ENCODE data around the gene TACC2. TPM values are rescaled to one million over a fixed set of nuclear protein-coding genes. Genes with fewer than 3 reads are reported as not detected.
"Not testable (repeated sequence)": the region's sequence is repeated elsewhere in the genome, so short reads cannot be mapped to it uniquely, and the experiment has no call there.

Gene TACC2
- total RNA-seq, 1 donor from 2014 or later: not detected

- CTCF ChIA-PET: no interaction called here
These were observed 4.5 kb upstream of the TACC2 start for GRCh38 chr10:121984463-121984862.

GRCh38 chr10:121990015-121990677 is 1.2 kb downstream of the TACC2 start:
- no peak for TF ChIP-seq CTCF (IDR thresholded peaks at IDR 0.05)
- no peak overlapping the region for H3K27ac Mint-ChIP-seq
- H3K27me3 Mint-ChIP-seq: peaks cover 30% of the 10 kb centered on the region
- ATAC-seq (ENCODE audit: low read depth) (no peak), DNase-seq (no peak)
- no peak overlapping the region for H3K4me3 Mint-ChIP-seq
- intact Hi-C loops (cut with micrococcal nuclease): no loop called here
- H3K9me3 Mint-ChIP-seq: peaks cover 7% of the 10 kb centered on the region
- H3K4me1 Mint-ChIP-seq: no peaks in the 10 kb centered on the region
- peaks cover 1% of the 10 kb centered on the region for H3K36me3 Mint-ChIP-seq (ENCODE audit: low read depth)
- POLR2A ChIA-PET: no interaction called here
- CTCF ChIA-PET: no interaction called here

More at GRCh38 chr10:121984463-121984862, 4.5 kb upstream of the TACC2 start:
- Mint-ChIP-seq H3K27ac (no peak overlapping the region), H3K4me3 (no peak overlapping the region), H3K27me3 (peaks cover 13% of the 10 kb centered on the region), H3K9me3 (peaks cover 16% of the 10 kb centered on the region), H3K36me3 (ENCODE audit: low read depth) (peaks cover 6% of the 10 kb centered on the region), H3K4me1 (no peaks in the 10 kb centered on the region)
- TF ChIP-seq CTCF (IDR thresholded peaks at IDR 0.05): no peak
- intact Hi-C loops (cut with micrococcal nuclease): no loop called here
- ATAC-seq (ENCODE audit: low read depth) (no peak), DNase-seq (no peak)
- POLR2A ChIA-PET: no interaction called here

- DNase-seq; H3K4me3 Mint-ChIP-seq; CTCF ChIA-PET; intact Hi-C loops (cut with micrococcal nuclease); ATAC-seq (ENCODE audit: low read depth); H3K4me1 Mint-ChIP-seq; H3K9me3 Mint-ChIP-seq; H3K27ac Mint-ChIP-seq; H3K36me3 Mint-ChIP-seq (ENCODE audit: low read depth): not testable (repeated sequence)
- peaks cover 37% of the 10 kb centered on the region for H3K27me3 Mint-ChIP-seq
- POLR2A ChIA-PET: interaction anchor here (0.6 kb wide), 1 partner anchor 19 kb away, joined by 4 read pairs; no protein-coding TSS in a partner anchor
These were observed 2.8 kb downstream of the TACC2 start for GRCh38 chr10:121991727-121992126.

GRCh38 chr10:121994429-121994941 is 5.5 kb downstream of the TACC2 start:
- ChIA-PET POLR2A (no interaction called here), CTCF (no interaction called here)
- TF ChIP-seq CTCF (IDR thresholded peaks at IDR 0.05): no peak
- no peaks in the 10 kb centered on the region for H3K4me1 Mint-ChIP-seq
- ATAC-seq (ENCODE audit: low read depth) (no peak), DNase-seq (no peak)
- H3K27me3 Mint-ChIP-seq: peaks cover 34% of the 10 kb centered on the region
- H3K4me3 Mint-ChIP-seq: no peak overlapping the region
- intact Hi-C loops (cut with micrococcal nuclease): no loop called here
- no peaks in the 10 kb centered on the region for H3K36me3 Mint-ChIP-seq (ENCODE audit: low read depth)
- H3K9me3 Mint-ChIP-seq: peaks cover 2% of the 10 kb centered on the region
- H3K27ac Mint-ChIP-seq: no peak overlapping the region

- Mint-ChIP-seq H3K27me3 (peaks cover 29% of the 10 kb centered on the region), H3K9me3 (peaks cover 23% of the 10 kb centered on the region), H3K27ac (no peak overlapping the region), H3K4me3 (no peak overlapping the region), H3K4me1 (no peaks in the 10 kb centered on the region), H3K36me3 (ENCODE audit: low read depth) (no peaks in the 10 kb centered on the region)
- DNase-seq (no peak), ATAC-seq (ENCODE audit: low read depth) (no peak)
- intact Hi-C loops (cut with micrococcal nuclease): no loop called here
- ChIA-PET POLR2A (no interaction called here), CTCF (no interaction called here)
- no peak for TF ChIP-seq CTCF (IDR thresholded peaks at IDR 0.05)
These were observed 9.5 kb downstream of the TACC2 start for GRCh38 chr10:121998462-121998861.
